Glutamatergic neuron (in vitro differentiated cells): ENCODE results near the gene PLEKHM3. TPM values are rescaled to one million over a fixed set of nuclear protein-coding genes. Genes with fewer than 3 reads are reported as not detected.

Source experiments
- DNase-seq: peaks from one replicate; pipeline ENCODE4 v3.0.0; 2022
- H3K27ac Mint-ChIP-seq: one replicate; pipeline ENCODE4 v1.8.0; 2020; ENCODE audit warnings: mild to moderate bottlenecking, mixed read lengths, inconsistent platforms; ENCODE audit not compliant: unreplicated experiment
- H3K27me3 Mint-ChIP-seq: one replicate; pipeline ENCODE4 v1.8.0; 2020; ENCODE audit warnings: mild to moderate bottlenecking, moderate library complexity, mixed read lengths, inconsistent platforms; ENCODE audit not compliant: unreplicated experiment
- H3K36me3 Mint-ChIP-seq: one replicate; pipeline ENCODE4 v1.8.0; 2020; ENCODE audit warnings: mild to moderate bottlenecking, mixed read lengths, inconsistent platforms; ENCODE audit not compliant: unreplicated experiment
- H3K4me1 Mint-ChIP-seq: one replicate; pipeline ENCODE4 v1.8.0; 2020; ENCODE audit warnings: mild to moderate bottlenecking, low read depth, mixed read lengths, inconsistent platforms; ENCODE audit not compliant: unreplicated experiment
- H3K4me3 Mint-ChIP-seq: one replicate; pipeline ENCODE4 v1.8.0; 2020; ENCODE audit warnings: mild to moderate bottlenecking, mixed read lengths, inconsistent platforms; ENCODE audit not compliant: unreplicated experiment
- H3K9me3 Mint-ChIP-seq: one replicate; pipeline ENCODE4 v1.8.0; 2020; ENCODE audit warnings: mild to moderate bottlenecking, moderate library complexity, mixed read lengths, inconsistent platforms; ENCODE audit not compliant: unreplicated experiment
- total RNA-seq: library from RNA; stranded (reverse); fragmentation: NEBNext Ultra II Directional; extraction: Animal tissue kit (Norgen Biotek cat#: 25700); gene quantifications from one replicate; pipeline ENCODE4 v1.2.1, GENCODE V29; 2021; ENCODE audit not compliant: unreplicated experiment
- TF ChIP-seq, protein P1 (sequence below): fragments of 200-600 bp; sonication (generic); IDR thresholded peaks from one replicate; pipeline ENCODE4 v1.5.0; 2021; ENCODE audit not compliant: partially characterized antibody, unreplicated experiment

Gene PLEKHM3
- total RNA-seq, 1 donor from 2014 or later: 19.5 TPM

GRCh38 chr2:207930747-207931146, 94.6 kb downstream of the PLEKHM3 start:
- H3K4me3 Mint-ChIP-seq: no peak overlapping the region
- peaks cover under 1% of the 10 kb centered on the region for H3K9me3 Mint-ChIP-seq
- no peaks in the 10 kb centered on the region for H3K36me3 Mint-ChIP-seq
- no peak overlapping the region for H3K27ac Mint-ChIP-seq
- TF ChIP-seq, protein P1, sequence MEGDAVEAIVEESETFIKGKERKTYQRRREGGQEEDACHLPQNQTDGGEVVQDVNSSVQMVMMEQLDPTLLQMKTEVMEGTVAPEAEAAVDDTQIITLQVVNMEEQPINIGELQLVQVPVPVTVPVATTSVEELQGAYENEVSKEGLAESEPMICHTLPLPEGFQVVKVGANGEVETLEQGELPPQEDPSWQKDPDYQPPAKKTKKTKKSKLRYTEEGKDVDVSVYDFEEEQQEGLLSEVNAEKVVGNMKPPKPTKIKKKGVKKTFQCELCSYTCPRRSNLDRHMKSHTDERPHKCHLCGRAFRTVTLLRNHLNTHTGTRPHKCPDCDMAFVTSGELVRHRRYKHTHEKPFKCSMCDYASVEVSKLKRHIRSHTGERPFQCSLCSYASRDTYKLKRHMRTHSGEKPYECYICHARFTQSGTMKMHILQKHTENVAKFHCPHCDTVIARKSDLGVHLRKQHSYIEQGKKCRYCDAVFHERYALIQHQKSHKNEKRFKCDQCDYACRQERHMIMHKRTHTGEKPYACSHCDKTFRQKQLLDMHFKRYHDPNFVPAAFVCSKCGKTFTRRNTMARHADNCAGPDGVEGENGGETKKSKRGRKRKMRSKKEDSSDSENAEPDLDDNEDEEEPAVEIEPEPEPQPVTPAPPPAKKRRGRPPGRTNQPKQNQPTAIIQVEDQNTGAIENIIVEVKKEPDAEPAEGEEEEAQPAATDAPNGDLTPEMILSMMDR: no peak
- peaks cover 3% of the 10 kb centered on the region for H3K4me1 Mint-ChIP-seq
- no peaks in the 10 kb centered on the region for H3K27me3 Mint-ChIP-seq
- no peak for DNase-seq

GRCh38 chr2:207929923-207930322, 95.4 kb downstream of the PLEKHM3 start:
- peaks cover 3% of the 10 kb centered on the region for H3K4me1 Mint-ChIP-seq
- no peaks in the 10 kb centered on the region for H3K36me3 Mint-ChIP-seq
- H3K9me3 Mint-ChIP-seq: peaks cover 2% of the 10 kb centered on the region
- TF ChIP-seq, protein P1: no peak
- no peak for DNase-seq
- no peaks in the 10 kb centered on the region for H3K27me3 Mint-ChIP-seq
- no peak overlapping the region for H3K27ac Mint-ChIP-seq
- H3K4me3 Mint-ChIP-seq: no peak overlapping the region

- no peak overlapping the region for H3K27ac Mint-ChIP-seq
Observed at GRCh38 chr2:207928079-207928478, 97.2 kb downstream of the PLEKHM3 start.

GRCh38 chr2:207926989-207927300, 98.4 kb downstream of the PLEKHM3 start:
- Mint-ChIP-seq H3K9me3 (peaks cover 5% of the 10 kb centered on the region), H3K36me3 (no peaks in the 10 kb centered on the region), H3K4me3 (no peak overlapping the region), H3K4me1 (no peaks in the 10 kb centered on the region), H3K27me3 (no peaks in the 10 kb centered on the region), H3K27ac (no peak overlapping the region)
- TF ChIP-seq, protein P1: no peak
- no peak for DNase-seq

More at GRCh38 chr2:207928079-207928478, 97.2 kb downstream of the PLEKHM3 start:
- H3K9me3 Mint-ChIP-seq: peaks cover 2% of the 10 kb centered on the region
- TF ChIP-seq, protein P1: no peak
- H3K4me3 Mint-ChIP-seq: no peak overlapping the region
- no peaks in the 10 kb centered on the region for H3K36me3 Mint-ChIP-seq
- no peak for DNase-seq
- H3K27me3 Mint-ChIP-seq: no peaks in the 10 kb centered on the region
- no peaks in the 10 kb centered on the region for H3K4me1 Mint-ChIP-seq

DNA sequence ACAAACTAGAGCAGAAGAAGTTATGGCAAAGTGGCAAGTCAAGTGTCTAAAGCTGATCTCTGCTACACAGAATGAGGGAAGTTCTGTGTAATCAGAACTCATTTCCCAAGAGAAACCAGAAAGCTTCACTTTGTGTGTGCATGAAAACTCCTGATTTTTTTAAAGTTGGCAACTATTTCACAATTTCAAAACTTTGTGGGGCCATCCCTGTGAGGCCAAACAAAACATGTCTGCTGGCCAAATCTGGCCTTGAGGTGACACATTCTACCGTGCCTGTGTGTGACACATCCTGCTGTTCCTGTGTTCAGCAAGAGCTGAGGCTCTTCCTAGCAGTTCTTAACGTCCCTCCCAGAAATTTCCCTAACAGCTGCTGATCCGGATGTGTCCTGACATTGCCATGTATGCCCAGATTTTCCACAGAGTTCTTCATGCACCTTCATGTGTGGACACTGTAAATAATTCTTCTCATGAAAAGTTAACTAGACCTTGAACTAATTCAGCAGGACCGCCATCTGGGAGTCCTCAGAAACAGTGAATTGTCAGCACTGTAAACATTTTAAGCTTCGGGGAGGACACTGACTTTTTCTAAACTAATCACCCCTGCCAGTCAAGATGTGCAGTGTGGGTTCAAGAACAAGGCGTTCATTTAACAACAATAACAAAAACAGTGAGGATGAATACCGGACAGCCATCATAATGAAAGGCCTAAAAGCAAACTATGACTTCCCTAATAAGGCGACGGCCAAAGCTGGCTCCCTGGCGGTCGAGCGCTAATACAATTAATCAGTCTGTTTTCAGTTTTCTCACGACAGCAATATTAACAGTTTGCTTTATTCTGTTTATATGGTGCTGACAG, 99.0 kb downstream of the PLEKHM3 start:
- TF ChIP-seq, protein P1: no peak
- no peaks in the 10 kb centered on the region for H3K27me3 Mint-ChIP-seq
- no peak overlapping the region for H3K4me3 Mint-ChIP-seq
- H3K27ac Mint-ChIP-seq: peak overlapping the region; percentile 17
- peaks cover 5% of the 10 kb centered on the region for H3K9me3 Mint-ChIP-seq
- no peaks in the 10 kb centered on the region for H3K4me1 Mint-ChIP-seq
- no peak for DNase-seq
- no peaks in the 10 kb centered on the region for H3K36me3 Mint-ChIP-seq
